GM12865 (cell line): Measurements from ENCODE around the gene RUNDC3A.

ENCODE experiments used
- DNase-seq: peaks from one replicate; pipeline ENCODE4 v3.0.0; 2010; ENCODE audit warnings: low read depth
- H3K4me3 ChIP-seq: 2 replicates; pipeline ENCODE4 v1.5.1; 2011; ENCODE audit warnings: mild to moderate bottlenecking, low read depth, low read length, control low read depth
- TF ChIP-seq, protein P1 (sequence below): IDR thresholded peaks from 2 replicates; pipeline ENCODE4 v1.5.1; 2011; ENCODE audit warnings: low read length, control low read depth, low read depth, inconsistent platforms; ENCODE audit not compliant: insufficient read depth; ENCODE audit errors: missing control alignments

The RUNDC3A gene

DNA sequence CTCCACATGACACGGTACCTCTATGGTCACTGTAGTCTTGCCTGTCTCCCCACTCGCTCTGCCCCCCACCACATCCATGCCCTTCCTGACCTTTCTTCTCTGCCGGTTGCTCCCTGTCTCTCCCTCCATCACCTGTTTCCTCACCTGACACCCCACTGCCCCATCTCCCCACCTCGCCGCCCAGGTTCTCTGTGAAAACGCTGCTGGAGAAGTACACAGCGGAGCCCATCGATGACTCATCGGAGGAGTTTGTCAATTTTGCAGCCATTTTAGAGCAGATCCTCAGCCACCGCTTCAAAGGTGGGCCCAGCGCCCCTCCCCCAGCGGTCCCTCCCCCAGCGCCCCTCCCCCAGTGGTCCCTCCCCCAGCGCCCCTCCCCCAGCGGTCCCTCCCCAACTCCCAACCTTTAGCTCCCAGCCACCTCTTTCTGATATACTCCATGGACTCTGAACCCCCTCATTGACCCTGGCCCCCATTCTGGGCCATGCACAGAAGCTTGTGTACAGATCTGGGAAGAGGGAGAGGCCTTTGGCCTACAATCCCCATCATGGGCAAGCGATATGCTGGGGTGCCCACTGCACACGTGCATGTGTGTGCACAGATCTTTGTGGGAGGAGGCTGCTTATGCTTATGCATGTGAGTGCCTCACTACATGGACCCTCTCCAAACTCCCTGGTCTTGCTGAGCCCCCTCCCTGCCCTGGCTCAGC lies 4.1 kb downstream of the RUNDC3A start:
- TF ChIP-seq, protein P1, sequence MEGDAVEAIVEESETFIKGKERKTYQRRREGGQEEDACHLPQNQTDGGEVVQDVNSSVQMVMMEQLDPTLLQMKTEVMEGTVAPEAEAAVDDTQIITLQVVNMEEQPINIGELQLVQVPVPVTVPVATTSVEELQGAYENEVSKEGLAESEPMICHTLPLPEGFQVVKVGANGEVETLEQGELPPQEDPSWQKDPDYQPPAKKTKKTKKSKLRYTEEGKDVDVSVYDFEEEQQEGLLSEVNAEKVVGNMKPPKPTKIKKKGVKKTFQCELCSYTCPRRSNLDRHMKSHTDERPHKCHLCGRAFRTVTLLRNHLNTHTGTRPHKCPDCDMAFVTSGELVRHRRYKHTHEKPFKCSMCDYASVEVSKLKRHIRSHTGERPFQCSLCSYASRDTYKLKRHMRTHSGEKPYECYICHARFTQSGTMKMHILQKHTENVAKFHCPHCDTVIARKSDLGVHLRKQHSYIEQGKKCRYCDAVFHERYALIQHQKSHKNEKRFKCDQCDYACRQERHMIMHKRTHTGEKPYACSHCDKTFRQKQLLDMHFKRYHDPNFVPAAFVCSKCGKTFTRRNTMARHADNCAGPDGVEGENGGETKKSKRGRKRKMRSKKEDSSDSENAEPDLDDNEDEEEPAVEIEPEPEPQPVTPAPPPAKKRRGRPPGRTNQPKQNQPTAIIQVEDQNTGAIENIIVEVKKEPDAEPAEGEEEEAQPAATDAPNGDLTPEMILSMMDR = no peak
- DNase-seq = no peak
- H3K4me3 ChIP-seq = no peak overlapping the region

DNA sequence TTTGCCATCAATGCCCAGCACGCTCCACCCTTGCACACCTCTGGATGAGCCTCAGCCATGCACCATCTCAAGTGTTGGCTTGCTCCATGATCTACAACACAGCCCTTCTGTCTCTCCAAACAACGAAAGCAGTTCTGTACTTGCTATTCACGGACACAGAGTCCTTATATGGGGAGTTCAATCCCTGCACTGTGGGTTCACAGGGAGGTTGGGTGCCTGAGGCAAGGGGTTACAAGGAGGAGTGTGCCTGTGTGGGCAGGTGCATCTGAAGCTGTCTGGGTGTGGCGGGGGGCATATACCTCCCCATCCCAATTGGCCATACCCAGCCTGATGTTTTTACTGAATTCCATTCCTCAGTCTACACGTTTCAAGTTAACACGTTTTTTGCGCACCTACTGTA lies 5.6 kb downstream of the RUNDC3A start:
- H3K4me3 ChIP-seq = no peak overlapping the region
- TF ChIP-seq, protein P1 = no peak
- no peak for DNase-seq

DNA sequence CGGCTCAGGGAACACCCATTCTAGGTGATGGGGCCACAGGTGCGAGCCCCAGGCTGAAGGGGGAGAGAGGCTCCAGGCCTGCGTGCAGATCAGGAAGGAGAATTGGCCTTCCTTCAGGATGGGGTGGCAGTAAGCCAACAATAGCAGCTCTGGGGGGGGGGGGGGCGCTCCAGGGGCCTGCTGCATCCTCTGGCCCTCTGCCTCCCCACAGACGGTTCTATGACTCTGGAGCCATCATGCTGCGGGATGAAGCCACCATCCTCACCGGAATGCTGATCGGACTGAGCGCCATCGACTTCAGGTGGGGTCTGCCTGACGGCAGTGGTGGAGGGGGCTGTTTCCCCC lies 6.1 kb downstream of the RUNDC3A start:
- no peak overlapping the region for H3K4me3 ChIP-seq
- TF ChIP-seq, protein P1 = no peak
- DNase-seq = no peak

DNA sequence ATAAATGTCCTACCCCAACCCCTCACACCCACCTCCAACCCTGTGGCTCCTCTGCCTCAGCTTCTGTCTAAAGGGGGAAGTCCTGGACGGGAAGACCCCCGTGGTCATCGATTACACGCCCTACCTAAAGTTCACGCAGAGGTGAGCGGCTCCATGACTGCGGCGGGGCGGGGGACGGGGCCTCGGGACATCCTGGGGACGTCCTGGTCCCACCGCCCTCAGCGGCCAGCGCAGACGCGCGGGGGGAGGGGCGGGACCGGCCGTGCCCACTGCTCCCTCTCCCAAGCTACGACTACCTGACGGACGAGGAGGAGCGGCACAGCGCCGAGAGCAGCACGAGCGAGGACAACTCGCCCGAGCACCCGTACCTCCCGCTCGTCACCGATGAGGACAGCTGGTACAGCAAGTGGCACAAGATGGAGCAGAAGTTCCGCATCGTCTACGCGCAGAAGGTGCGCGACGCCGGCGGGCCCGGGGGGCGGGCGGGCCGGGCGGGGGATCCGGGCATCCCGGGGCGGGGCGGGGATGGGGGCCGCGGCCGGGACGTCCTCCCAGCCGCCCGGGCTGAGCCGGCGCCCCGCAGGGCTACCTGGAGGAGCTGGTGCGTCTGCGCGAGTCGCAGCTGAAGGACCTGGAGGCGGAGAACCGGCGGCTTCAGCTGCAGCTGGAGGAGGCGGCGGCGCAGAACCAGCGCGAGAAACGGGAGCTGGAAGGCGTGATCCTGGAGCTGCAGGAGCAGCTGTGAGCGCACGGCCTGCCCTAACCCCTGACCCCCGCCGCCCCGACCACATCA lies 6.7 kb downstream of the RUNDC3A start:
- TF ChIP-seq, protein P1 = no peak
- peak; percentile 57 for DNase-seq
- H3K4me3 ChIP-seq = peak overlapping the region; percentile 19; the same call in 1 of the 2 replicates

DNA sequence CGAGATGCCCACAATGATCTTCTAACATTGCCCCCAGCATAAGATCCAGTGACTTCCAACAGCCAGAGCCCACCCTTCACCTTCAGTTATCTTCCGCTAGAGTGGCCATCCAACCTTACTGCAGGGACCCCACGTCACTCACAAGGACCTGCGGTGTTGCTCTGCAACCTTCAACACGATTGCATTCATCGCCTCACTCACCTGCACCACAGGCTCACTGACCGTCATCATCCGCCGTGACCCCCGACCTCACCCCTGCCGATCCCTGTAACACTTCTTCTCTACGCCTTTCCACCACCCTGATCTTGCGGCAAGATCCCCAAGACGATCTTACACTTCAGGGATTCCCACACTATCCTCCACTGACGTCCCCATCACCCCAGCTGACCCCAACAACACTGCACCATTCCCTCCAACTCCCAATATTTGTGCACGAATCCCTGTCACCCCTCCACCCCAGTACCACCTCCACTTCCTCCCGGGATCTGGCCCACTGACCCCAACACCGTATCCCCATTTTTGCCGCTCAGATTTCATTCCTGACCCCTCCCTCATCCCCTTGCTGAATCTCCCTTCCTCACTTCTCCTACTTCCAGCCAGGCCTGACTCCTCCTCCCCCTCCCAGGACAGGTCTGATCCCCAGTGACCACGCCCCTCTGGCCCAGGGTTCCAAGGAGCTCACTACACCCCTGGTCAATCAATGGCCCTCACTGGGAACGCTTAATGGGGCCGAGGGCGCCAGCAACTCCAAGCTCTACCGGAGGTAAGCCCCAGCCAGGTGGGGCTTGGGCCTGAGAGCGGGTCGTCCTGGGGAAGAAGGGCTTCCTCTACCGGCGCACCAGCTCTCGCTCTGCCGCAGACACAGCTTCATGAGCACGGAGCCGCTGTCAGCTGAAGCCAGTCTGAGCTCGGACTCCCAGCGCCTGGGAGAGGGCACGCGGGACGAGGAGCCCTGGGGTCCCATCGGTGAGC lies 7.6 kb downstream of the RUNDC3A start:
- TF ChIP-seq, protein P1 = no peak
- H3K4me3 ChIP-seq = no peak overlapping the region; the same call in 1 of the 2 replicates
- no peak for DNase-seq

DNA sequence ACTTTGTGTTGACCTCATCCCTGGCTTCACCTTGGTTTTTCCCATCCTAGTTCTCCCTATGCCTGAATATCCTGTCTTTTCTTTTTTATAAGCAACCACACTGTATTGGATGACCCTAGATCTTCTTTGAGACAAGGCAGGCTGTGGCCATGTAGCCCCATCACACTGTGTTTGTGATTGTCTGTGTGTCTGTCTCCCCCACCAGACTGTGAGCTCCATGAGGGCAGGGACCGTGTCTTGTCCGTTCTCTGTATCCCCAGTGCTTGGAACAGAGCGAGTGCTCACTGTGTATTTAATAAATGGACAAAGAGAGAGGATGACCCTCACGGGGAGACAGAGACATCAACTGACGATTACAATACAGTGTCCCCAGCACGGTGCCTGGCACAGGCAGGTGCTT lies 9.1 kb downstream of the RUNDC3A start:
- DNase-seq = no peak
- TF ChIP-seq, protein P1 = no peak

More for the DNA sequence above, 9.1 kb downstream of the RUNDC3A start:
- no peak overlapping the region for H3K4me3 ChIP-seq
